ENCODE data around the gene NR2F2.

- TF ChIP-seq POLR2A (IDR thresholded peaks at IDR 0.05; ENCODE audit: low read length) = no peak
- no peak for TF ChIP-seq GATA1 (IDR thresholded peaks at IDR 0.05; ENCODE audit: low read depth, low read length)
Observed at GRCh38 chr15:96344060-96344705, 13.7 kb downstream of the NR2F2 start.
